Activated effector memory CD4-positive, alpha-beta T cell treated with anti-CD3 and anti-CD28 coated beads, Interleukin-2, amount 50 U/mL, for 16 hours (primary cell): ENCODE measurements around the gene CLDN14.

ENCODE experiments used
- DNase-seq: peaks from one replicate; pipeline ENCODE4 v3.0.0-alpha.2; 2020

CLDN14 gene, protein sequence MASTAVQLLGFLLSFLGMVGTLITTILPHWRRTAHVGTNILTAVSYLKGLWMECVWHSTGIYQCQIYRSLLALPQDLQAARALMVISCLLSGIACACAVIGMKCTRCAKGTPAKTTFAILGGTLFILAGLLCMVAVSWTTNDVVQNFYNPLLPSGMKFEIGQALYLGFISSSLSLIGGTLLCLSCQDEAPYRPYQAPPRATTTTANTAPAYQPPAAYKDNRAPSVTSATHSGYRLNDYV

DNA sequence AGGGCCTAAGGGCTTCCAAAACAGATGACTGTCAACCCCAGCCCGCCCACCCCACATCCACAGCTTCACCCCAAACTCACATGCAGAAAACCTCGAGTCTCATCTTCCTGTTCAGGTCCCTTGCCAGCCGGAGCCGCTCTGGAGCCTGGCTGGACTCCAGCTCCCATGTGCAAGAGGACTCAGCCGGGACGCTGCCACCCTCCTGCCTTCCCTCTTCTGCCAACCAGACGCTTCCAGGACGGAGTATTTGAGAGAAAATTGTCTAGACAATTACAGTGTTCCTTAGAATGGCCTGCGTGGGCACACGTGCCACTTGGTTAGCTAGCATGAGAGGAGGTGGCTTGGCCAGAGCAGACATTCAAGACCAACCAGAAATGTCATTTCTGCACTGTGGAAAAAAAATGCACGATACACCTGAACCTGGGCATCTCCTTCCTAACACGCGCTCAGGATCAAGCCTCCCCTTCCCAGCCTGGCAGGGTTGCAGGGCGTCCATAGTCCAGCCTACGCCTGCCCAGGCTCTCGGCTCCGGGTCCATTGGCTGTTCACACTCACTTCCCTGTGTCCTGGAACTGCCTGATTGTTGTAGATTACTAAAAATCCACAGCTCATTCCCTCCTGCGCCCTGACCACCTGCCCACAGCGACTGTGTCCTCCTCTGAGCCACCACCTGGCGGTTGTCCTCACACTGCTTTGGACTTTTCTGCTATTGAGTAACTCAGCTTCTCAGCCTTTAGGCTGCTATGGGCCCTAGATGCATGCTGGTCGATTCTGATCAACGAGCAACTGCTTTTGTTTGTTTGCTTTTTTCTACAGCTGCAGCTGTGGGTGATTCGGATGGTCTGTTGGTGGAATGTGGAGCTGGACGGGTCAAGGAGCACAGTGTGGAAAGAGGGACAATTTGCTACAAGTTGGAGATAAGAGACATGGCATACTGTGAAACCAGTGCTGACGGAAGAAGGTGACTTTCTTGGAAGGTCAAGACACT, at the start of gene CLDN14:
Gene CLDN14 (minus strand): TSS at position 708 of the 988 bp plus-strand sequence. CDS start 18,427 bp downstream, outside the sequence.
- DNase-seq: peak; percentile 51

GRCh38 chr21:36528716-36529115, 48.8 kb upstream of the CLDN14 start:
- no peak for DNase-seq

DNA sequence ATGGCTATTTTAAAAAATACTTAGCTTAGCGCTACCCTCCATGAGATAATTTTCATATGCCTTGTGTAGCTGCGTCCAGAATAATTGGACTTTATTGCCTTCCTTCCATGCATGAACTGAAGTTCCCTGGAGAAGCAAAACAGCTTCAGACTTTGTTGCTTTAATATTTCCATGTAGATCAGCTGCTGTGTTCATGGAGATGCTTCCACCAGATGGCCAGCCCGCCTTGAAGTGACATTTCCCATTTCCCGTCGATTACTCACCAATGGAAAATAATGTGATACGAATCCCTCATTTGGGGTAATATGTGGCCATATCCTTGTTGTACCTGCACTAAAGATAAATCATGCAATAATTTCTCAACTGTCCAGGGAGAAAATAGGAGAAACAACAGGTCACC, 47.4 kb upstream of the CLDN14 start:
- no peak for DNase-seq

- no peak for DNase-seq
Measured at GRCh38 chr21:36526104-36526503, 46.2 kb upstream of the CLDN14 start.

DNA sequence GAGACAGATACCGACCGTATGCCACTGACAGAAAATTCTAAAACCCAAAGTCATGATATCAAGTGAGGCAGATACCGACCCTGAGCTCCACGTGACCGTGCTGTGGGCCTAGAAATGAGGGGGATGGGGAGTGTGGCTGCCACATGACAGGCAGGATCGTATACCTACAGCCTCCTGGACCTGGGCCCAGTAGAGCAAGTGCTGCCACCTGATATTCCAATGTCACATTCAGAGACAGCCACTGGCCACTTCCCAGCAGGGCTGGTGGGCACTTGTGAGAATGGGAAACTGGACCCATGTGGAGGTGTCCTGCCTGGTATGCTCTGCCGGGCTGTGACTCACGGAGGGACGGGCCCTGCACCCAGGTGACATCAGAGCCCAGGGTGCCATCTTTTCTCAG, 44.6 kb upstream of the CLDN14 start:
- no peak for DNase-seq

GRCh38 chr21:36522219-36522808, 42.4 kb upstream of the CLDN14 start:
- no peak for DNase-seq

DNA sequence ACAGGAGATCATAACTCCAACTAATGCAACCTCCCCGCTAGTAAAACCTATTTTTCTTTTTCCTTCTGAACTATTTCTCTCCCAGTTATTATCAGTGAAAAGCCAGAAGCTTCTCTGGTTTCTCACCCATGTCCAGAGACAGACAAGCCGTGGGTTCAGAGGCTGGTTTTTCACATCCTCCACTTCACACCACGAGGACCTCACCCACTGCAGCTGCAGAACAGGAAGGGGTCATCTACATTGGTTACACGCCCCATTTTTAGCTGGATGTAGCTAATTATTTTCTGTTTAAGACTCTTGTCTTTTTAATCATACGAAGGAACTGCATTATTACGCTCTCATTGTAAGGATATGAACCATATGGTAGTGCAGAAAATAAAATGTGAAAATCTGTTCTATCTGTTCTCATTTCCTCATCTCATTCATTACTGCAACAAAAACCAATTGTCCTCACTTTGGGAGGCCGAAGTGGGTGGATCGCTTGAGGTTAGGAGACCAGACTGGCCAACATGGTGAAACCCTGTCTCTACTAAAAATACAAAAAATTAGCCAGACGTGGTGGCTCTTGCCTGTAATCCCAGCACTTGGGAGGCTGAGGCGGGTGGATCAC, 39.1 kb upstream of the CLDN14 start:
- no peak for DNase-seq

DNA sequence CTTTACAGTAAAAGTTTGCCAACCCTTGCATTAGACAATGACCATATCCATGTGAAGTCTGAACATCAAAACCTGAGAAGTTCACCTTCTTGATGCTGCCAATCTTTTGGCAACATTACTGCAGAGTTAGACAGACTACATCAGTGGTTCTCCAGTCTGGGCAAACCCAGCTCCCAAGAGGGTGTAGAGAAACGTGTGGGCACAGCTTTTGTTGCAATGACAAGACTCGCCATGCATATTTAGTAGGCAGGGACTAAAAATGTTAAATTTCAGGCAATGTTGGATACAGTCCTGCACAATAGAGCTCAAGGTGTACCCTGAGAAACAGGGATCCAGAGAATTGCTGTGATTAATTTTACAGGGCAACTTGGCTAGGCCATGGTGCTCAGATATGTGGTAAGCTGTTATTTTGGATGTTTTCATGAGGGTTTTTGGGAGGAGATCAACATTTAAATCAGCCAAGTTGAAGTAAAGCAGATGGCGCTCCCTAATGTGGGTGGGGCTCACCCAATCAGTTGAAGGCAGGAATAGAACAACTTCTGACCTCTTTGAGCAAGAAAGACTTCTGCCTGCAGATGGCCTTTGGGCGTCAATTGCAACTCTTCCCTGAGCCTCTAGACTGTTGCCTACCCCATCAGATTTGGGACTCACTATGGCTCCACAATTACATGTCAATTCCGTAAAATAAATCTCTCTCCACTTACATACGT, 37.6 kb upstream of the CLDN14 start:
- no peak for DNase-seq

DNA sequence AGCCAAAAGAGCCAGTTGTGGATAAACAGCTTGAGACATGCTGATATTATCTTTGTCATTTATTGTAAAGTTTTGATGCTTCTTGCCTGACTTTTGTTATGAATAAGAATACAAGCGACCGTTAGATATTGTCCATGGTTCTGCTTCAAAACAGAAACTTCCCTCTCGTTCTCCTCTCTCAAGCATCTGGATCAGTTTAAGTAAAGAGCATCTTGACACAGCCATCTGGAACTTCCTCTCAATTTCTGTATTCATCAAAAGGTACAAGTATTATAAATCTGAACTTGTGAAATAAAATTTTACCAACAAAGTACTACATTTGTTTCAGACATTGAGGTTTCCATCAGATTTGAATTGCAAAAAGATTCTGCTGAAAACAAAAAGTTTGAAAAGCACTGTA, 36.4 kb upstream of the CLDN14 start:
- DNase-seq: no peak

DNA sequence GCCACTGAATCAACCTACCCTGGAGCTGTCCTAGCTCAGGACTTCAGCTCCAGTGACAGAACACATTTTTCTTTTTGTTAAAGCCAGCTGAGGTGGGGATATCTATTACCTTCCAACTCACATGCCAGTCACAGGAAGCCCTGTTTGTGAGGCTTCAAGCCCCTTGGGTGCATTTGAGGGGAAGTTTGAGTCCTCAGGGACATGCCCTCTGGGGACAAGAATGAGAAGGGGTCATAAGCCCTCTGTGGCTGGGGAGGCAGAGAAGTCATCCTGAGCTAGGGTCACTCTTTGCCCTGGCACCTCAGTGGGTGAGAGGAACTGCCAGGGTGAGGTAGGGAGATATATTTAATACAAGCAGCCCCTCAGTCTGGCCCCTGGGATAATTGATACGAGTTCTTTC, 33.5 kb upstream of the CLDN14 start:
- DNase-seq: peak; percentile 45

DNA sequence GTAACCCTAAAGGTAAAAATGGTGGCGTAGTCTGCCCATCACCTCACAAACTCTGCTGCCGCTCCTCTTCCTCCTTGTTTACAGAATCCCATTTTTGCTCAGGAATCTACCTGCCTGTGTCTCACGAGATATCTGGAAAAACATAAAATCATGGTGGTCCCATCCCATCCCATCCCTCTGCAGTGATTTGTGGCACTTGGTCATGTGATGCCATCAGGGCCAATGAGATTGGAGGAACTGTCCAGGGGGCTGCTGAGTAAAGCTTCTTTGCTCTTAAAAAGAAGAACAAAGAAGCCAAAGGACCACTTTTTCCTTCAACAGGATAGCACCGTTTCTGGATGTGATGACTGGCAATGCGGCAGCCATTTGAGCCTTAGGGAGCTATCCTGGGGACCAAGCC, 33.0 kb upstream of the CLDN14 start:
- peak; percentile 4 for DNase-seq

GRCh38 chr21:36511484-36512220, 31.7 kb upstream of the CLDN14 start:
- DNase-seq: no peak

DNA sequence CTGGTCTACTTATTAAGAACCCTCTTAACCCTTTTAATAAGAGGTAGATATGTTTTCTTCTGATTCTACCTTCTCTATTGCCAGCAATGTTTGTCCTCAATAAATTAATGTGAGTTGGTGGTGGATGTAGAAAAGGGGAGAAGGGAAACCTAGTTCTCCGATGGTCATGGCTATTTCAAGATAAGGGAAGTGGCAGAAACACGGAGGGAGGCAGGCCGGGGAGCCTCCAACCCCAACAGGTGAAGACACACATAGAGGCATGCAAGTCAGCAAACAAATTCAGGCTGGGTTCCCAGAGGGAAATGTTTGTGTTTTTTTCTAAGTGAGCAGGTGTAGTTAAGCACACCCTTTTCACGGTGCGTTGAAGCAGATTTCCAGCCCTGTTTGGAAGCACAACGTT, 31.0 kb upstream of the CLDN14 start:
- peak; percentile 21 for DNase-seq

GRCh38 chr21:36509973-36510664, 30.2 kb upstream of the CLDN14 start:
- peak; percentile 22 for DNase-seq

DNA sequence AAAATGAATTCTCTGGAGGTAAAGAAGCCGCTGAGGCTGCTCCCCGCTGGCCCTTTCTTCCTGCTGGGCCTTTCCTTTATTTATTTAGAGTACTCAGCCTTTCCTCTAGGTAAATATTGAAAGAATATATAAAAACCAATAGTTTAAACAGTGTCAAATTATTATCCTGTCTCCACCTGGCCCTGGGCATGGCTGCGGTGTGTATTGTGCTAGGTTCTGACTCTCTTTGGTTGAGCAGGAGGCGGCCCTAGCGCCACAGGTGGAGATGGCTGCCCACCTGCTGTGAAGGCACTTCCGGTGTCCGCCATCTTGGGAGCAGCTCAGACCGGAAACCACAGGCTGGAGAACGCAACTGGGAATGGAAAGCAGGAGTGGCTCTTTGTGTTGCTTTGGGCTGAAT, 29.0 kb upstream of the CLDN14 start:
- DNase-seq: no peak

DNA sequence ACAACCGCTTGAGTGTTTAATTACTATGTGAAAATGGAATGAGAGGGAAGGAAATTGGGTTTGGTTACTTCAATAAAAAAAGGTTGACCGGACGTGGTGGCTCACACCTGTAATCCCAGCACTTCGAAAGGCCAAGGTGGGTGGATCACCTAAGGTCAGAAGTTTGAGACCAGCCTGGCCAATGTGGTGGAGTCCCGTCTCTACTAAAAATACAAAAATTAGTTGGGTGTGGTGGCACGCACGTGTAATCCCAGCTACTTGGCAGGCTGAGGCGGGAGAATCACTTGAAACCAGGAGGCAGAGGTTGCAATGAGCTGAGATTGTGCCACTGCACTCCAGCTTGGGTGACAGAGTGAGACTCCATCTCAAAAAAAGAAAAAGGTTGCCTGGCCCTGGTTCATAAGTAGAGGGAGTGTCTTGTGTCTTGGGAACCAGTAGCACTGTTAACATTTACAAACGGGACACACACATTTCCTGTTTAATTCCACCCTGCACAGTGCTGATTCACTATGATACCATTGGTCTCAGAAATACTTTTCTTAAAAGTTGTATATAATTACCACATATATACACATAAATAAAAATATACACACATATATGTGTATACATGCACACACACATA, 27.6 kb upstream of the CLDN14 start:
- no peak for DNase-seq

DNA sequence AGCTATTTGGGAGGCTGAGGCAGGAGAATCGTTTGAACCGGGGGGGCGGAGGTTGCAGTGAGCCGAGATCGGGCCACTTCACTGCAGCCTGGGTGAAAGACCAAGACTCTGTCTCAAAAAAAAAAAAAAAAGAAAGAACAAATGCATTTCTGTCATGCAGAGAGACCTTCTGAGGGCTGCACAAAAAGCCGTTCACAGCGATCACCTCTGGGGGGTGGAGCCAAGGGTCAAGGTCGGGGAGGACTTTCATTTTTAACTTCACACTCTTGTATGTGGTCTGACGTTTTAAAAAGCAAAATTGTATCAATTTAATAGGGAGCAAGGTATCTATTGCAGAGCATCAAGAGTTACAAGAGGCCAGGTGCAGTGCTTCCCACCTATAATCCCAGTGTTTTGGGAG, 26.6 kb upstream of the CLDN14 start:
- peak; percentile 19 for DNase-seq

DNA sequence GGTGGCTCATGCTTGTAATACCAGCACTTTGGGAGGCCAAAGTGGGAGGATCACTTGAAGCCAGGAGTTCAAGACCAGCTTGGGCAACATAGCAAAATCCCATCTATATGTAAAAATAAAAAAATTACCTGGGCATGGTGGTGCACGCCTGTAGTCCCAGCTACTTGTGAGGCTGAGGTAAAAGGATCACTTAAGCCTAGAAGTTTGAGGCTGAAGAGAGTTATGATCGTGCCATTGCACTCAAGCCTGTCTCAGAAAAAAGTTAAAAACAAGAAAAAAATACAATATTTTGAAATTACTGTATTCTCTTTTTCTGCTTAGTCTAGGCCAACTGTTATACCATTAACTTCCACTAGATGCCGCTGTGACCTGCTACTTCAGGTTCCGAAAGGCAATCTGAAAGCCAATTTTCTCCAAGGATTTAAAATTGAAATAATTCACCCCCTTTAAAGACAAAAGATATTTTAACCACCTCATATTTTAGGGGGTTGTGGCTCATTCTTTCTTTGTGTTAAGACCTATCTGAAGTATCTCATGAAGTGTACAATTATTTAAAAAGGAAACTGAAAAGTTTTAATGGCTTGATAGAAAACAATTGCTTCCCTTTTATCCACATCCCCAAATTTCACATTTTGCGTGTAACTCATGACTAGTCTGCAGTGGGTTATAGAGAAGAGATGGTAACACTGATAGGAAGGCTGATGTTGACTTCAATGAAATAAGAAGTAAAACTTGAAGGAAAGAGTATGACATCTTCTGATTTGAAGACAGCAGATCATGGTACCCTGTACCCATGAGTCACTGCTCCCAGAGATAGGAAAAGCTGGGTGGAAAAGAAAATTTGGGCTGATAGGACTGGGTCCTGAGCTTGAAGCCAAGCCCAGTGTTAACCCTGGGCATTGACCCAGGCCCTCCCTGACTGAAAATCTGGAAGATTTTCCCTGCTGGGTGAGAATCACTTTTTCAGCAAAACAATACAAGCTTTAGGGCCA, 24.4 kb upstream of the CLDN14 start:
- peak; percentile 65 for DNase-seq

GRCh38 chr21:36502365-36502764, 22.4 kb upstream of the CLDN14 start:
- DNase-seq: no peak

DNA sequence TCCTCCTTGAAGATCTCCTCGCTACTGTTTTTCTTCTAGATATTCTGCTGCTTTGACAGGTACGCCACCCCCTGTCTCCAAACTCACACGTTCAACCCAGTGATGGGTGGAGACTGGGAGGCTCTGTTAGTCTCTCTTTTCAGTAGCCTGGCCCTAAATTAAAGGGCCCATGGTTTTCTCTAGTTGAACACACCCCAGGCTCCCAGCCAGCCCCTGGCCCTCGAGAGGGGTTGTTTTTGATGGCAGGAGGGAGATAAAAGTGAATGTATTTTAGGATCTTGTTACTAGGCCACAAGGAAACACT, 21.6 kb upstream of the CLDN14 start:
- peak; percentile 5 for DNase-seq
